ENCODE results near the gene CELF4. TPM values are rescaled to one million over a fixed set of nuclear protein-coding genes. Genes with fewer than 3 reads are reported as not detected.
A peak's percentile ranks its signal among the peaks of the same experiment; 100 is the strongest.
"Not testable (repeated sequence)": the region's sequence is repeated elsewhere in the genome, so short reads cannot be mapped to it uniquely, and the experiment has no call there.

CELF4 gene
- total RNA-seq, 1 donor from 2014 or later, result 0.51 TPM

GRCh38 chr18:37465958-37466357, 99.6 kb downstream of the CELF4 start:
- peak; percentile 48 for DNase-seq

GRCh38 chr18:37464257-37464656, 101.3 kb downstream of the CELF4 start:
- no peak for DNase-seq

GRCh38 chr18:37461329-37461728, 104.3 kb downstream of the CELF4 start:
- DNase-seq, result not testable (repeated sequence)

- peak; percentile 49 for DNase-seq
Observed at GRCh38 chr18:37460604-37461003, 105.0 kb downstream of the CELF4 start.

GRCh38 chr18:37458697-37459096, 106.9 kb downstream of the CELF4 start:
- DNase-seq, result no peak

GRCh38 chr18:37457753-37458152, 107.8 kb downstream of the CELF4 start:
- DNase-seq, result no peak

- DNase-seq, result no peak
Observed at GRCh38 chr18:37457341-37457740, 108.3 kb downstream of the CELF4 start.

- no peak for DNase-seq
Observed at GRCh38 chr18:37456873-37457272, 108.7 kb downstream of the CELF4 start.

- DNase-seq, result no peak
Observed at GRCh38 chr18:37456395-37456794, 109.2 kb downstream of the CELF4 start.

- no peak for DNase-seq
Observed at GRCh38 chr18:37453752-37454151, 111.8 kb downstream of the CELF4 start.

GRCh38 chr18:37452682-37453385, 112.8 kb downstream of the CELF4 start:
- no peak for DNase-seq

GRCh38 chr18:37452015-37452414, 113.6 kb downstream of the CELF4 start:
- no peak for DNase-seq

- DNase-seq, result no peak
Observed at GRCh38 chr18:37451239-37451825, 114.3 kb downstream of the CELF4 start.

GRCh38 chr18:37450434-37451132, 115.0 kb downstream of the CELF4 start:
- DNase-seq, result peak; percentile 85

GRCh38 chr18:37449618-37450017, 116.0 kb downstream of the CELF4 start:
- DNase-seq, result no peak

GRCh38 chr18:37448946-37449345, 116.7 kb downstream of the CELF4 start:
- no peak for DNase-seq

GRCh38 chr18:37447962-37448888, 117.4 kb downstream of the CELF4 start:
- DNase-seq, result no peak

- DNase-seq, result no peak
Observed at GRCh38 chr18:37445836-37446235, 119.8 kb downstream of the CELF4 start.

GRCh38 chr18:37445368-37445767, 120.2 kb downstream of the CELF4 start:
- no peak for DNase-seq

GRCh38 chr18:37443325-37444055, 122.1 kb downstream of the CELF4 start:
- peak; percentile 33 for DNase-seq

GRCh38 chr18:37442477-37442876, 123.1 kb downstream of the CELF4 start:
- DNase-seq, result no peak

GRCh38 chr18:37441821-37442220, 123.8 kb downstream of the CELF4 start:
- DNase-seq, result no peak
